ENCODE measurements around the gene ADARB1.

The ADARB1 gene

DNA sequence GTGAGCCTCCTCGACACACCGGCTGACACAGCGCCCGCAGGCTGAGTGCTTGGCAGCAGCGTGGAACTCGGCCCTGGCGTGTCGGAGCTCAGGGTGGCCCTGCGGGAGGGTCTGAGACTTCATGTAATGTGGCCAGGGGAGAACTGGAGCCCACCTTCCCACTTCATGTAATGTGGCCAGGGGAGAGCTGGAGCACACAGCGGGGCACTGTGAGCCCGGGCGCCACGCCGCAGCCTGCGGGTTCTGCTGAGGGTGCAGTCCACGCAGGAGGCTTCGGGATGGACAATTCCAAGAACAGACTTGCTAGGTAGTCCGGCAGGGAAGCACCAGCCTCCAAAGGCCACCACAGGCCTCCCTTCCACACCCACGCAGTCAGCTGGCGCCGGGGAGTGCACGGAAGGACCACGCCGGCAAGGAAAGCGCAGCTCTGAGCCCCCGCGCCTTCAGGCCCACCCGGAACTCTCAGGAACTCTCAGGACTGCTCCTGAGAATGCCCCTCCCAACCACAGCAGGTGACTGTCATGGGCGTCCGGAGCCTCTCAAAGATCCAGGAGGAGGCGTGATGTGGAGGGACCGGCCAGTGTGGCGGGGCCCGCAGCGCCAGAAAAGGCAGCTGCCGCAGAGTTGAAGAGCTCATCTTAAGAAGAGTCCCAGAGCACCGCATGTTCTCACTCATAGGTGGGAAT lies 19.3 kb upstream of the ADARB1 start:
- DNase-seq (ENCODE audit: low read depth): no peak

DNA sequence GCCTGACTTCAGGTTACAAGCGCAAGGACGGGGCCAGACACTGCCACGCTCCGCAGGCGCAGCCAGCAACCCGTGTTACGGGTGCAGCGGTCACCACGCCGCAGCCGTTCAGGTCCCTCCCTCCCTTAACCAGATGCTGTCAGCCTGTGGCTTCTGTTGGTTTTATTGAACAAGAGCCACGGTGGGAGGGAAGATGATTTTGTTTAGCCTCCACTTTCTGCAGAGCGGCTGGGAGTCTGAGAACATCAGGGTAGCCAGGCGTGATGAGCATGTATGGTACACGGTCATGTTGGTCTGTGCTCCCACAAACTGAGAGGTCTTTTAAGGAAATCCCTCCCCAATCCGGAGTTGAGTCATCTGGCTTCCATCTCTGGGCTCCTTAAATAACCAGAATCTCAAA lies 18.5 kb upstream of the ADARB1 start:
- DNase-seq (ENCODE audit: low read depth): no peak

DNA sequence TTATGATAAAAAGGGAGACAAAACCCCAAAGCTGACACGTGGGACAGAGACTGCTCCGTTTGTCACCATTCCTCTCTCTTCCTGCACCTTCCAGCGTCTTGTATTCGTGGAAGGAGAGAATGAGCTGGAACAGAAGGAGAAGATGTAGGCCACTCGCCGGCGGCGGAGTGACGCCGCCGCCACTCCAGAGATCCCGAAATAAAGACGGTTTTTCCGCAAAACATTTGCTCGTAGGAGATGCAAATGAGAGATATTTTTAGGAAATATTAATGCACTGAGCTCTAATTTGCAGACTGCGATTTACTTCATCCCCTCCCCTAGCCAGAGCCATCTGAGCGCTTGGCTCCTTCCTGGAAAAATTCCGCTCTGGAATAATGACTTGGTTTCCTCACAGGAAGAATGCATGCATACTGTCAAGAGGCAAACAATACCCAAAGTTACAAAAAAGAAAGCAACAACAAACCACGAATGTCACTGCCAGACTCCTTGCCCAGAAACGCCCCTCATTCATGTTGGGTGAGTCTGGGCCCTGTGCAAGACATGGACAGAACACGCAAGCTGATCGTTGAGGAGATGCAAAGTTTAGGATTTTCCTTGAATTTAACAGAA lies 18.0 kb upstream of the ADARB1 start:
- DNase-seq (ENCODE audit: low read depth): no peak

DNA sequence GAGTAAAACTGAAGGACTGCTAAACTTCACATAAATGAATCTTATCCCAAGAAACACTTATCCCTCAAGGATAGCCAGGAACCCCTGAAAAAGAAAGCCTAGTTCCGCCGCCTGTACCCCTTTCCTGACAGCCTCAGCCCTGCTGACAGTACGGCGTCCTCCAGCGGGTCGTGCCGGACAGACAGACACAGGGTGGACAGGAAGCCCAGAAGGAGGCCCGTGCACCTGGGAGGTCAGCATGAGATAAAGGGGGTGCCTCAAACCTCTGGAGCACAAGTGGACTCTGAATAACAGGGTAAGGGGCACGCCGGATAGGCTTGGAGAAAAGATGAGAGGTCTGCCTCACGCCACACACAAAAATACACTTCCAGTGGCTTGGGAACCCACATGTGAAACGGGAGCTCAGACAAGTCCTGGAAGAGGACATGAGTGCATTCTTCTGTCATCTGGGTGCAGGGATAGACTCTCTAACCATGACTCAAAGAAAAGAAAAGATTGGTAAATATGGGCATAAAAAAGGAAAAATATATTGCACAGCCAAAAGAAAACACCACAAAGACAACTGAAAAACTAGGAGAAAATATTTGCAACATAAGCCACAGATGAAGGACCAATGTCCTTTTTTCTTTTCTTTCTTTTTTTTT lies 17.3 kb upstream of the ADARB1 start:
- DNase-seq (ENCODE audit: low read depth): no peak

DNA sequence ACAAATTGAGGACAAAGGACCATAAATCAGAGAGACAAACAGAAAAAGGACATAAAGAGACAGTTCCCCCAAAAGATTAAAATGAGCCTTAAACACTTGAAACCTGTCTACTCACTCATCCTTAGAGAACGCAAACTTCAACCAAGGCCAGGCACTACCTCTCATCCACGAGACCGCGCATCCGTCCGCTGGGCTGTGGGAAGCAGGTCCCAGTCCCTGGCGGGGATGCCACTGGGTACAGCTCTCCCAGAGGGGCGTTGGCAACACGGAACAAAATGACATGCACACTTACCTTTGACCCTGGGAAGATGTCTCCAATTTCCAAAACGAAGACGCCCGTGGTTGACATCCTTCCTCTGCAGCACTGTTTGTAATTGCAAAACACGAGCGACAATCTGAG lies 16.5 kb upstream of the ADARB1 start:
- no peak for DNase-seq (ENCODE audit: low read depth)

DNA sequence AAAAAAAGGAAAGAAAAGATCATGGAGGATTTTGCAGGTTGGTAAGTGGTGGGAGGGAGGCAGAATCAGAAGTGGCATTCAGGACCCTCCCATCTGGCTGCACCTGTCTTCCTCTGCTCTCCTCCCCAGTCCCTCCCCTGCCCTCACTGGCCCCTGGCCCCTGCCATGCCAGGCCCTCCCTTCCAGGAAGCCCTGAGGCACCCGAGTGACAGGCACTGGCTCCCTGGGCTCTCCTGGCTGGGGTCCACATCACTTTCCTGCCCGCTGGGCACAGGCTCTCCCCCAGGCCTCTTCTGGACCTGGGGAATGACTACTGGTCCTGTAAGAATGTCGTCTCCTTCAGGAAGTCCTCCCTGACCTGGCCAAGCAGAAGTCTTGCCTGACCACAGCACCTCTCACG lies 15.3 kb upstream of the ADARB1 start:
- no peak for DNase-seq (ENCODE audit: low read depth)

DNA sequence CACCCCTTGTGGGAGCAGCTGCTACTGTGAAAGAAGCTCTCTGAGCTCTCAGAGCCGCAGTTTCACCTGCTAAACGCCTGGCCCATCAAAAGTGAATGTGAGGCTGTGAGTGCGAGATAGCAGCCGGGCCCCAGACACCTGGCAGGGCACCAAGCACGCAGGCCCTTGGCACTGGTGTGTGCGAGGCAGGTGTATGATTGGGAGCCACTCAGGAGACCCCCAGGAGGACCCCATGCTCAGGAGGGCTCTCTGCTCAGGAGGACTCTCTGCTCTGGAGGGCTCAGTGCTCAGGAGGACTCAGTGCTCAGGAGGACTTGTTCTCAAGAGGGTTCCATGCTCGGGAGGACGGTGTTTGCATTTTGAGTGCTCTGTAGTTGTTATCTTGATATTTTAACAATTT lies 14.3 kb upstream of the ADARB1 start:
- DNase-seq (ENCODE audit: low read depth): no peak

DNA sequence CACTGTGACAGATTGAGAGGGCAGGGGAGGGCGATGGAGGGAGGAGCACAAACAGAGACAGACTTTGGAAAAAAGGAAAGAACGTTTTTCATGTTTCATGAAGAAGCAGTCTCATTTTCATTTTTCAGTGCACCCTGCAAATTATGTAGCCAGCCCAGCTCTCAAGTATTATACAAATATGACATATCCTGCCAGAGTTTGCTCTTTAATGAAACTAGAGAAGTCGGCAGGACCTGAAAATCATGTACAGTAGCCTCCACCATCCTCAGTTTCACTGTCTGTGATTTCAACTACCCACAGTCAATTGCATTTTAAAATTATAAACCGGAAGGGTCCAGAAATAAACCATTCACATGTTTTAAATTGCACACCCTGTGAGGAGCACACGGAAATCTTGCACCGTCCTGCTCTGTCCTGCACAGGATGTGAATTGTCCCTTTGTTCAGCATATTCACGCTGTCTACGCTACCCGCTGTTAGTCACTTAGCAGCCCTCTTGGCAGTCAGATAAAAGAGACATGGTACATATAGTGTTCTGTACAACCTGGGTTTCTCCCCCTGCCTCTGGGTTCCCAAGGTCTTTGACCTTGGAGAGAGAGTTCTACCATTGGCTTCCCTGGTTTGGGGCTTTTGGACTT lies 13.6 kb upstream of the ADARB1 start:
- DNase-seq (ENCODE audit: low read depth): no peak

DNA sequence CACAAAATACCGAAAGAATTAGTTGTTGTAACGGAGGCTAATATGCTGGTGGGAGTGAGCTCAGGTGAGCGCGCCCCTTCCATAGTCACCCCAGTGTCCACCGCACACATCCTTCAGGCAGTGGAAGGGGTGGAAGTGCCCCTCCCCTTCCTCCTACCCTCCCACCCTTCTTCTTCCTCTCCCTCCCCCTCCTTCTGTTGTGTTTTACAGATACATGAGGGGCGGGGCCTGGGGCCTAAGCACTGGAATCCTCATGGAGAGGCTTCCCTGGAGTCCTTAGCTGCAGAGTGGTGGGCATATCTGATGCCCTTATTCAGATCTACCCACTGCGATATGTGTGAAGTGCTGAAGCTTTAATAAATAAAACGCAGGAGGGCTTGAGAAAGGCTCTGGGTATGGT lies 10.3 kb upstream of the ADARB1 start:
- no peak for DNase-seq (ENCODE audit: low read depth)

DNA sequence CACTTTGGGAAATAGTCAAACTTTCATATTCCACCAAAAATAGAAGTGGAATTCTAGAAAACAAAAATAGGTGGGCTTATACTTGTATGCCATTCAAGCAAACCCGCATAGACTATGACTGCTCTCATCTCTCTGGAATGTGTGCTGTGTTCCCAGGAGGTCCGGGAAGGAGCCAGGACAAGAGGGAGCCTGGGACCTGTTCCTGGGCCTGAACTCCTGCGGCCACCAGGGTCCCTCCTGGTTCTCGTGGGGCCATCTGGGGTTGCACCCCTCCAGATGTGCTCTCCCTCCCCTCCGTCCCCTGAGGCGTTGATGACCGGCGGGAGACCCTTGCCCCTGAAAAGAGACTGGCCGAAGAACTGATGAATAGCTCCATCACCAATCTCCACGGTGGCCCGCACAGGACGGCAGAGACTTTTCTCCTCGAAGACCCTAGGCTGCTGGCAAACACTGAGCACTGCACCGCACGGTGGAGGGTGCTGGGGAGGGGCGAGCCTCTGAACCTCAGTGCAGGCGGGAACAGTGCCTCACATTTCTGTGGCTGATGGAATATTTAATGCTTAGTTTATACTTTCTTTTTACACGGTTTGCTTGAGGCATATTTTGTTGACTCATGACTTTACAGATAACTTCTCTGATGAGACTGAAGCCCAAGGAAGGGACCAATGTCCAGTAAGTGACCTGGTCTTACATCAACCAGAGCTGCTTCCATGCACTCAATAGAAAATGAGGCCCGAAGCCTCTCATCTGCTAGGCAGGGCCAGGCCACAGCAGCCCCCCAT lies 9.6 kb upstream of the ADARB1 start:
- no peak for DNase-seq (ENCODE audit: low read depth)

DNA sequence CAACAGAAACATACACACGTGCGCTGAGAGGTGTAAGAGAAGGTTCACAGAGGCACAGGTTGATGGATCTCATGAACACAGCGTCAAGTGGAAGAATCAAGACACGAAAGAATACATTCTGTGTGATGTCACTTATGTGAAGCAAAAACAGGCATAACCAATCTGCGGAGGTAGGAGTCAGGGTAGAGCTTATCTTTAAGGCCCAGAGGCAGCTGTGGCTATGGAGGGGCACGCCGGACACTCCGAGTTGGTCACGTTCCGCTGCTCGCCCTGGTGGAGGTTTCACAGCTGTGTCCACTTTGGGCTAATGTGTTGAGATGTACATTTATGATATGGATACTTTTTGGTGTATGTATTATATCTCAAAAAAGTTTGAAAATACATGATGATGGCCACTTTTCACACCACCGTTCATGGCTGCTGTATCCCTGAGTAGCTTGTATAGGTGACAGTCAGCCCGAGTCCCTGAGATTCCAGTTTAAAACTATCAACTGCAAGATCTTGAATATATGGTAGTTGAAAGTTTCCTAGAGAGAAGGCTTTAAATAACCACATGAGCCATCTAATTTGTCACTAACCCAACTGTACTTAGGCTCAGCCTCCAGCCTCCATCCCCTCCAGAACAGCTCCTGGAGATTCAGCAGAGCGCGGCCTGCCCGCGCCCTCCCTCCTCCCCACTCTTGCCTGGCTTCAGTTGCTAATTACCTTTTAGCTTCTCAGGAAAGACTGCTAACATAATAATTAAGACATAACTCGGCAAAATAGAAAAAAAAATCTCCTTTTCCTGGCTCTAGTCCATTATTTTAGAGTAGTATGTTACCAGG lies 6.7 kb upstream of the ADARB1 start:
- DNase-seq (ENCODE audit: low read depth): no peak

DNA sequence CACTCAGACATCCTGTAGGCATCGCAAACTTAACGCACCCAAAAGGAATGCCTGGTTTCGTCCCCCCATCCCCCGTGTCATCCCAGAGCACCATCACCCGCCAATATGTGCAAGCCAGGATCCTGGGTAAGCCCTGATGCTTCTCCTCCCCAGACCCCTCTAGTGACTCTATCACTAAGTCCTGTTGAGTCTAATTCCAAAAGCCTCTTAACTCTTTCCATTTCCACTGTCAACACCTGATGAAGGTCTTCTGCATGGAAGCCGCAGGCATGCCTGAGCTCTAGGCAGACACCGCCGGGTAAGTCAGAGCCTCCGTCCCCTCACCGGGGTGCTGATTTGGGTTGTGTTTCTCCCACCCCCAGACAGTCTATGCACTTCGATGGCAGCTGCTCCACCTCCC lies 5.3 kb upstream of the ADARB1 start:
- DNase-seq (ENCODE audit: low read depth): no peak

DNA sequence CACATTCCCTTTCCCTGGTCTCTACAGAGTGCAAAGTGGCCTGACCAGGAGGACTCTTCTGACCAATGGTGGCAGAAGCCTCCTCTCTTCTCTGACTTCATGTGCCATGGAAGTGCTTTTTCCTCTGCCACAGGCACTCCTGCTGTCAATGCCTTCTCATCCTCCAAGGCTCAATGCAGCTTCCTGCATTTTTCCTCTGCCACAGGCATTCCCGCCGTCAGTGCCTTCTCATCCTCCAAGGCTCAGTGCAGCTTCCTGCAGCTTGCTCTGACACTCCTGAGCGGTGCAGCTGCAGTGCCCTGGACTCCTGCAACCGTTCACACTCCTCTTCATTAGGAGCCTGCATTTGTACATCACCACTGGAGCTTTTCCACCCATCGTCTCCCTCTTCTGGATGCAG lies 4.7 kb upstream of the ADARB1 start:
- no peak for DNase-seq (ENCODE audit: low read depth)

DNA sequence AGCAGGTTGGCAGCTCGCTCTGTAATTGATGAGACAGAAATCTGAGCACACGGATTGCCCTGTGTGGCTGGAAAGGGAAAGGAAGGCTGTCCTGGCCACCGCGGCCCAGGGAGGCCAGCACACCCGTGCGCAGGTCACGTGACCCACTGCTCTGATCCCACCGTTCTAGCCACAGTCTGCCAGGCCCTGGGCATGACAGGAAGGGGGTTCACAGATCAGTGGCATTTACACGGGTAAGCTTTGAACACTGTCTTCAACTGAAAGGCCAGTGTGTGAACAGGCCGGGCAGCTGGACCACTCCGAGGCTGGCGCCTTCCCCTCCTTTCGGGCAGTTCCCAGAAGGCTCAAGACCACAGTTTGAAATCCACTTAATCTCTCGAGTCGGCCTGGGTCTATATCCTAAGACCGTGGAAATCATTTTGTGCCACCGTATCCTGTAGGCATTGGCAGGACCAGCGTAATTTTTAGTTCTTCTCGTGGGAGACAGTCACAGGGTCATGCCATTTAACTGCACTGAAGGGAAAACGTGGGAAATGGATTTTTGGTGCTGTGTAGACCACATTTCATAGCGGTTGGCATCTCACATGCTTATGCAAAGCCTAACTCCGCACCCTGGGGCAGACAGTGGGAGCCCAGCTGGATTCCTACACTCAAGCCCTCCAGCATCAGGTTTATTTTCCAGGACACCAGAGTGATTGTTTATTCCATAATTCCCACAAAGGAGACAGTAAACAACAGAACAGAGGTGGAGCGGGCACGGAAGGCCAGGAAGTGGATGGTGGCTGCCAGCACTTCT lies 3.1 kb upstream of the ADARB1 start:
- no peak for DNase-seq (ENCODE audit: low read depth)

DNA sequence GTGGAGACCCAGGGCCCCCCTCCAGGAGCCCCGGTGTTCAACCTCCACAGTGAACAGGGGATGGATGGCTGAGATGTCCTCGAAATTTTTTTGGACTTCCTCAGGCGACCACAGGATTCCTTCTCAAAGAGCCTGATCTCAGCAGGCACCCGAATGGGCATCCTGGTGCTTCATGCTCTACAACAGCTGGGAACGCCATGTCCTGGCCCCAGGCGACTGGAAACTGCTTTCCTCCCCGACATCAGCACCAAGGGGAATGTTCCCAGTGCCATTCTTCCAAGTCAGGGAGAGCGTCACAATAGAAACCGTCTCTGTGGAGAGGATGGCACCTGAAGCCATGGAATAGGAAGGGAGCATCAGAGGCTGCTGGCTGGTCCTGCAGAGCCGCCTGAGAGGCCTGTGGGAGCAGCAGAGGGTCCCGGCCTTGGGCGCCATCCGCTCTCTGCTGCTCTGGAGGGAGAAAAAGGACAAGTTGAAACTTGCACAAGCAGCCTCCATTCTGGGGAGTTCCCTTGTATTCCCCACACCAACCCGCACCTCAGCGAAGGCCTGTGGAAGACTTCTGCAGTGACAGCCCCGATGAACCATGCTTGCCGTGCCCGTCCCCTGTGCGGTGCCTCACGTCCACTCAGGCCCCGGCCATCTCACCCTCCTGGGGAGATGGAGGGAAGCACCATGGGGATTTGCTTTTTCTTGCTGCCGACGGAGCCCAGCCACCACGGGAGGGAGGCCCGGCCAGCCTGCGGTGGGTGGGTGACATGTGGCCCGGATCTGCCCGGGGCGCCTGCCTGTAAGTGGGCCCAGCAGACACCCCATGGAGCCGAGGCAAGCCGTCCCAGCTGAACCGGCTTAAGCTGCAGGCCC lies 2.3 kb upstream of the ADARB1 start:
- DNase-seq (ENCODE audit: low read depth): no peak

DNA sequence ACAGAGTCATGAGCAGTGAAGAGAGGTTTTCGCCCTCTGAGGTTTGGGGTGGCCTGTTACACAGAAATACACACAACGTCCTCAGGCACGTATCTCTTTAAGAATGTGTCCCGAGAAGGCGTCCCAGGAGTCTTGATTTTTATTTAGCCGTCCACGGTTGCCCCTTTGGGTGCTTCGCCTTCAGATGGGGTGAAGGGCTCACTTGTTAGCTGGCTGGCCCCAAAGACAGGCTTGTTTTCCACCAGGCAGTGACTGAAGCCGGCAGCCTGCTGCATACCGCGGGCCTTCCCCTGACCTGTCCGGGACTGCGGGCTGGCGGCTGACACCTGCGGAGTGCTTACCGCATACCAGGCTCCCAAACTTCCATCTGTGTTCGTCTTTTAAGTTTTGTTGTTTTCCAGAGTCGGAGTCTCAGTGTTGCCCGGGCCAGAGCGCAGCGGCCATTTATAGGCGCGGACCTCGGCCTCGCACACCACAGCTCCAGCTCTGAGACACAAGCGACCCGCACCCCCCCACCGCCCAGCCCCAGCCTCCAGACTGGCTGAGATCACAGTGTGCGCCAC lies 1.6 kb upstream of the ADARB1 start:
- DNase-seq (ENCODE audit: low read depth): no peak

DNA sequence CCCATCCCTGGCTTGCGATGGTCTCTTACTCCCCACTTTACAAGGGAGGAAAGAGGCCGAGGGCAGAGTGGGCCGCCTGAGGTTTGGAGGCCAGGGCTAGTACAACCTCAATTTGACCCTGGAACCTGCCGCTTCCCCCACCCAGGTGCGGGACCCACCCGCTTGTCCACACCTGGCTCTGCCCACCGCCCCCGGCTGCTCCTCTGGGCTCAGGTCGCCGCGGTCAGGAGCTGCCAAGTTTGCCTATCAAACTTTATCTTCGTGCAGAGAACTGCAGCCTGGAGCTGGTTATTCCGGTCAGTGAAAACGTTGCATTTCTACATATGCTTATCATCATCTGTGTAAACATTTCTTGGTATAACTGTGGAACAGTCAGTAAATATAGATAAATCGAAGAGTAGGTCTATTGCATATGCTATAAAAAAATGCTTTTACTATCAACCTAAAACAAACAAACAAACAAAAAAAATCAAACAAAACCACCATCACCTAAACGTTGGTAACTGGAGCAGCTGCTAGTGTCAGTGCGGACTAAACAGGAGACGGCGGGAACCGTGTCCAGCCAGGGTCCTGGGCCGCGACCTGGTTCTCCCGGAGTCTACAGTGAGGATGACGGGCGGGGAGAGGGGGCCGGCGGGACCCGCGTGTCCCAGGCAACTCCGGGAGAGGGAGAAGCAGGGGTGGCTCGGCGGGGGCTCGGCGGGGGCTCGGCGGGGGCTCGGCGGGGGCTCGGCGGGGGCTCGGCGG lies 906 bp upstream of the ADARB1 start:
- DNase-seq (ENCODE audit: low read depth): no peak

DNA sequence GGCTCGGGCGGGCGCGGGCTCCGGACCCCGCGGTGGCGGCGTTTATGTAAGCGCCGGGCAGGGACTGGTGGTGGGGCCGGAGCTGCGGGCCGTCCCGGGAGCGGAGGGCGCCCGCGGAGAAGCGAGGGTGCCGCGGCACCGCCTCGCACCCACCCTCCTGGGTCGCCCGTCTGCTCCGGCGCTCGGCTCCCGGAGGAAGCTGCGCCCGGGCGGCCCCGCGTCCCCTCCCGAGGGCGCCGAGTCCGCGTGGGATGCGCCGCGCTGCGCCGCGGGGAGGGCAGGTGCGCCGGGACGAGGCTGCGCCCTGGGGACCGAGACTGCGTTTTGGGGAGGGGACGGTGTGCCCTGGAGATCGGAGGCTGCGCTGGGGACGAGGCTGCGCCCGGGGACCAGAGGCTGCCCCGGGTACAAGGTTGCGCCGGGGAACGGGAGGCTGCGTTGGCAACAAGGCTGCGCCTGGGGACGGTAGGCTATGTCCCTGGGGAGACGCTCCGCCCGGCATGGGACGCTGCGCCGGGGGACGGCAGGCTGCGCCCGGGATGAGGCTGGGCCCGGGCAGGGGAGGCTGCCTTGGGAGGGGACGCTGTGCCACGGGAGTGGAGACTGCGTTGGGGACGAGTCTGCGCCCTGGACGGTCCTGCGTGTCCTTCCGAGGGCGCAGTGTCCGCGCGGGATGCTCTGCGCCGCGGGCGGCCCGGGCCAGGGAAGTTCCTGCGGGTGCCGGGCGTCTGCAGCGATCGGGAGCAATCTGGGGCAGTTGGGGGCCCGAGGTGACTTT lies 627 bp downstream of the ADARB1 start:
- no peak for DNase-seq (ENCODE audit: low read depth)
